Neutrophil (primary cell): Measurements from ENCODE around the gene CHTF18.

ENCODE experiments used
- H3K27ac ChIP-seq: fragments of 200-600 bp; sonication (generic); 2 replicates; pipeline ENCODE4 v1.5.1; 2016; ENCODE audit warnings: mild to moderate bottlenecking, moderate library complexity
- H3K27me3 ChIP-seq: fragments of 200-600 bp; sonication (generic); 2 replicates; pipeline ENCODE4 v1.6.0; 2016; ENCODE audit warnings: mild to moderate bottlenecking
- H3K36me3 ChIP-seq: fragments of 200-600 bp; sonication (generic); 2 replicates; pipeline ENCODE4 v1.5.1; 2017
- H3K4me1 ChIP-seq, 2 experiments: fragments of 200-600 bp in 1 of 2; sonication (generic) in 1 of 2; 1 replicate in 1 of 2; 2 replicates in 1 of 2; pipeline versions ENCODE4 v1.5.1 to v1.6.1; 2013 to 2016; ENCODE audit warnings: low read depth in 1 of 2, low read length in 1 of 2, mild to moderate bottlenecking in 1 of 2, moderate library complexity in 1 of 2; ENCODE audit not compliant: control insufficient read depth in 1 of 2, insufficient read depth in 1 of 2
- H3K4me3 ChIP-seq, 2 experiments: fragments of 200-600 bp in 1 of 2; sonication (generic) in 1 of 2; 1 replicate in 1 of 2; 2 replicates in 1 of 2; pipeline ENCODE4 v1.5.1; 2013 to 2016; ENCODE audit warnings: low read depth in 1 of 2, low read length in 1 of 2, mild to moderate bottlenecking in 1 of 2, moderate library complexity in 1 of 2
- H3K9me3 ChIP-seq: fragments of 200-600 bp; sonication (generic); 2 replicates; pipeline ENCODE4 v1.5.1; 2016
- CTCF ChIP-seq: fragments of 200-600 bp; sonication (generic); IDR thresholded peaks from 2 replicates; pipeline ENCODE4 v1.5.1; 2016; ENCODE audit warnings: antibody characterized with exemption

CHTF18 gene

DNA sequence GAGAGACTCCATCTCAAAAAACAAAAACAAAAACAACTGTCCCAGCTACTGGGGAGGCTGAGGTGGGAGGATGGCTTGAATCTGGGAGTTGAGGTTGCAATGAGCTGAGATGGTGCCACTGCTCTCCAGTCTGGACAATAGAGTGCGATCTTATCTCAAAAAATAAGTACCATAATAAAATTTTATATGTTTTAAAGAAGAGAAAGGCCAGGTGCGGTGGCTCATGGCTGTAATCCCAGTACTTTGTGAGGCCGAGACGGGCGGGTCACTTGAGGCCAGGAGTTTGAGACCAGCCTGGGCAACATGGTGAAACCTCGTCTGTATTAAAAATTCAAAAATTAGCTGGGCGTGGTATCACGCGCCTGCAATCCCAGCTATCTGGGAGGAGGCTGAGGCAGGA, 11.6 kb upstream of the CHTF18 start:
- H3K4me3 ChIP-seq: no peak overlapping the region
- no peaks in the 10 kb centered on the region for H3K36me3 ChIP-seq
- H3K4me1 ChIP-seq: no peaks in the 10 kb centered on the region
- TF ChIP-seq CTCF: no peak
- no peak overlapping the region for H3K27ac ChIP-seq
- no peaks in the 10 kb centered on the region for H3K9me3 ChIP-seq
- peaks cover 45% of the 10 kb centered on the region for H3K27me3 ChIP-seq

GRCh38 chr16:777826-778225, 10.6 kb upstream of the CHTF18 start:
- Histone ChIP-seq H3K36me3 (no peaks in the 10 kb centered on the region), H3K9me3 (no peaks in the 10 kb centered on the region), H3K27me3 (peaks cover 50% of the 10 kb centered on the region), H3K4me3 (no peak overlapping the region), H3K27ac (no peak overlapping the region), H3K4me1 (no peaks in the 10 kb centered on the region)
- no peak for TF ChIP-seq CTCF

GRCh38 chr16:778447-778846, 10.0 kb upstream of the CHTF18 start:
- Histone ChIP-seq H3K4me3 (no peak overlapping the region), H3K27me3 (peaks cover 57% of the 10 kb centered on the region), H3K9me3 (no peaks in the 10 kb centered on the region), H3K4me1 (no peaks in the 10 kb centered on the region), H3K36me3 (no peaks in the 10 kb centered on the region), H3K27ac (no peak overlapping the region)
- no peak for TF ChIP-seq CTCF

DNA sequence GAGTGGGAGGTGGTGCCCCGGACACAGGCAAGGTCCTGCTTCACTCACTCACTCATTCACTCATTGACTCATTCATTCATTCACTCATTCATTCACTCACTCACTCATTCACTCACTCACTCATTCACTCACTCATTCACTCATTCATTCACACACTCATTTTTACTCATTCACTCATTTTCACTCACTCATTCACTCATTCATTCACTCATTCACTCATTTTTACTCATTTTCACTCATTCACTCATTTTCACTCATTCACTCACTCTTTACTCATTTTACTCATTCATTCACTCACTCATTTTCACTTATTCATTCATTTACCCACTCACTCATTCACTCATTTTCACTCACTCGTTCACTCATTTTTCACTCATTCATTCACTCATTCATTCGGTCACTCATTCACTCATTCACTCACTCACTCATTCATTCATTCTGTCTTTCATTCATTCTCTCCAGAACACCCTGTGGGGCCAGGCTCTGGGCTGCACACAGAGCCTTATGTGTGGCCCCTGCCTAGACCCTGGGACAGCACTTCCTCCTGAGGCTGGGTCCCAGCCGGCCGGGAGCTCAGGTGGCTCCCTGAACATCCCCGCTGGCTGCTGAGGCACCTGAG, 9.4 kb upstream of the CHTF18 start:
- H3K4me1 ChIP-seq: no peaks in the 10 kb centered on the region
- H3K9me3 ChIP-seq: no peaks in the 10 kb centered on the region
- no peak overlapping the region for H3K4me3 ChIP-seq
- H3K36me3 ChIP-seq: no peaks in the 10 kb centered on the region
- peaks cover 60% of the 10 kb centered on the region for H3K27me3 ChIP-seq
- no peak overlapping the region for H3K27ac ChIP-seq
- no peak for TF ChIP-seq CTCF

DNA sequence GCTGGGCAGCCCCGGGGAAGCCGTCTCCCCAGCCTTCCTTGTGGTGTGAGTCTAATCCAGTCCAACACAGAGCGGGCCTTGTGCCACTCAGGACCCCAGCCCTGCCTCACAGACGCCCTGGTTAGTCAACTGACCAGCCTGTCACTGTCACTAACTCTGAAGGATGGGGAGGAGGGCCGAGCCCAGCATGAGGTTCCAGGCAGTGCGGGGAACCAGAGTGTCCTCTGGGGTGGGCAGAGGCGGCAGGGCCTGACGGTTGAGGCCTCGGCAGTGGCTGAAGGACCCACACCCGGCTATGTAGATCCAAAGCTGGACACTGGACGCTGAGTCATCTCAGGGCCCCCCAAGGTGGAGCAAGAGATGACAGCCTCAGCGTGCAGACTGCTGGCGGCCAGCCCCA, 8.9 kb upstream of the CHTF18 start:
- Histone ChIP-seq H3K27me3 (peaks cover 60% of the 10 kb centered on the region), H3K9me3 (no peaks in the 10 kb centered on the region), H3K36me3 (no peaks in the 10 kb centered on the region), H3K4me1 (no peaks in the 10 kb centered on the region), H3K4me3 (no peak overlapping the region), H3K27ac (no peak overlapping the region)
- TF ChIP-seq CTCF: no peak

GRCh38 chr16:780296-780695, 8.1 kb upstream of the CHTF18 start:
- Histone ChIP-seq H3K27ac (no peak overlapping the region), H3K4me3 (no peak overlapping the region), H3K4me1 (no peaks in the 10 kb centered on the region), H3K9me3 (no peaks in the 10 kb centered on the region), H3K36me3 (peaks cover 7% of the 10 kb centered on the region), H3K27me3 (peaks cover 60% of the 10 kb centered on the region)
- TF ChIP-seq CTCF: no peak
